Sigmoid colon (tissue), 4 donors: ENCODE data around the gene ARL11.
"Not testable (repeated sequence)": the region's sequence is repeated elsewhere in the genome, so short reads cannot be mapped to it uniquely, and the experiment has no call there.

Experiments used
- CTCF ChIP-seq, 4 experiments: fragments of 450-650 bp in 3 of 4; fragments of 200-600 bp in 1 of 4; IDR thresholded peaks; one replicate each; pipeline ENCODE4 v1.5.1; 2016 to 2019; ENCODE audit warnings: antibody characterized with exemption in 4 of 4, mild to moderate bottlenecking in 3 of 4, moderate library complexity in 2 of 4
- EP300 ChIP-seq, 4 donors: sonication (generic); formaldehyde crosslinking; IDR thresholded peaks; one replicate each; pipeline ENCODE4 v1.6.1; 2017; ENCODE audit warnings: antibody characterized with exemption in 4 of 4

GRCh38 chr13:49590714-49591113, 37.6 kb upstream of the ARL11 start:
- TF ChIP-seq CTCF, EP300 (IDR thresholded peaks at IDR 0.05): not testable (repeated sequence)
